Measurements from ENCODE around the gene AREL1.
A peak's percentile ranks its signal among the peaks of the same experiment; 100 is the strongest.

DNA sequence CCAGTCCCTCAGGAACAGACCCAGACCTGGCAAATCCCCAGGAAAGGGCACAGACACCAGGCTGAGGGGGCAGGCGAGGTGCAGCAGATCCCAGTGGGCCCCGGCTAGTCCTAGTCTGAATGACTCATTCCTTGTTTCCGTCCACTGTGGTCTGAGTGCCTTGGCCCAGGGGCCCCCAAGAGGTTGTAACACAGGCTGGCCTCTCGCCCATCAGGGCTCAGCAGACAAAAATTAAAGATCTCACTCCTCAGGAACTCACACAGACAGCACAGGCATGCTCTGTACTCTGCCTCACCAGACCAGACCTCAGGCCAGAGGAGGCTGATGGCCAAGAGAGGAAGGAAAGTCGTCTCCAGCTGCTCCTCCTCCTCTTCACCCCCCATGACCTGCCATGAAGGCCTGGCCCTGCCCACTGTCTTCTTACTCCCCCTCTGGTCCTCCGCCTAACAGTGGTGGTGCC is 93.2 kb downstream of the AREL1 start:
- TF ChIP-seq, protein P1, sequence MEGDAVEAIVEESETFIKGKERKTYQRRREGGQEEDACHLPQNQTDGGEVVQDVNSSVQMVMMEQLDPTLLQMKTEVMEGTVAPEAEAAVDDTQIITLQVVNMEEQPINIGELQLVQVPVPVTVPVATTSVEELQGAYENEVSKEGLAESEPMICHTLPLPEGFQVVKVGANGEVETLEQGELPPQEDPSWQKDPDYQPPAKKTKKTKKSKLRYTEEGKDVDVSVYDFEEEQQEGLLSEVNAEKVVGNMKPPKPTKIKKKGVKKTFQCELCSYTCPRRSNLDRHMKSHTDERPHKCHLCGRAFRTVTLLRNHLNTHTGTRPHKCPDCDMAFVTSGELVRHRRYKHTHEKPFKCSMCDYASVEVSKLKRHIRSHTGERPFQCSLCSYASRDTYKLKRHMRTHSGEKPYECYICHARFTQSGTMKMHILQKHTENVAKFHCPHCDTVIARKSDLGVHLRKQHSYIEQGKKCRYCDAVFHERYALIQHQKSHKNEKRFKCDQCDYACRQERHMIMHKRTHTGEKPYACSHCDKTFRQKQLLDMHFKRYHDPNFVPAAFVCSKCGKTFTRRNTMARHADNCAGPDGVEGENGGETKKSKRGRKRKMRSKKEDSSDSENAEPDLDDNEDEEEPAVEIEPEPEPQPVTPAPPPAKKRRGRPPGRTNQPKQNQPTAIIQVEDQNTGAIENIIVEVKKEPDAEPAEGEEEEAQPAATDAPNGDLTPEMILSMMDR (IDR thresholded peaks at IDR 0.05; ENCODE audit: extremely low read depth in 1 of 2, insufficient read depth in 1 of 2, low read depth in 1 of 2, low read length in 2 of 2) = no peak
- TF ChIP-seq MYC (IDR thresholded peaks at IDR 0.05; ENCODE audit: low read depth, low read length) = peak; percentile 14
- peak; percentile 92 for TF ChIP-seq POLR2A (IDR thresholded peaks at IDR 0.05; ENCODE audit: low read depth, low read length)
- TF ChIP-seq POLR2AphosphoS5 (IDR thresholded peaks at IDR 0.05; ENCODE audit: insufficient read depth, low read depth, low read length) = peak; percentile 99
- peak; percentile 96 for TF ChIP-seq FOS (IDR thresholded peaks at IDR 0.05; ENCODE audit: borderline replicate concordance, insufficient read depth, low read length)
- peak; percentile 89 for TF ChIP-seq JUN (IDR thresholded peaks at IDR 0.05; ENCODE audit: borderline replicate concordance, insufficient read depth, insufficient read length, low read depth)
